Left cardiac atrium (tissue), 4 donors: ENCODE results near the gene LPP. TPM values are rescaled to one million over a fixed set of nuclear protein-coding genes. Genes with fewer than 3 reads are reported as not detected.
A peak's percentile ranks its signal among the peaks of the same experiment; 100 is the strongest.
"Not testable (repeated sequence)": the region's sequence is repeated elsewhere in the genome, so short reads cannot be mapped to it uniquely, and the experiment has no call there.

ENCODE experiments used
- ATAC-seq, 2 donors: fragments of 200-7000 bp; cut with Tn5 transposase; one replicate each; pipeline ENCODE4 v1.9.1; 2020; ENCODE audit warnings: mild to moderate bottlenecking in 2 of 2, moderate library complexity in 2 of 2
- DNase-seq: peaks from one replicate; pipeline ENCODE4 v3.0.0-alpha.2; 2020
- intact Hi-C, 2 donors: fragments of 100-400 bp; cut with DNase I; formaldehyde crosslinking; loops; one replicate each; pipeline versions ENCODE4 v1.14.1 to v1.15.1; 2022 to 2023
- total RNA-seq, 2 donors: library from RNA; stranded (reverse); fragmentation: NEBNext Ultra II Directional; extraction: Animal tissue kit (Norgen Biotek cat#: 25700); gene quantifications; one replicate each; pipeline ENCODE4 v1.2.1, GENCODE V29; 2021
- donor health status: DM: no; HTN: yes; CAD: no.
- donor health status: DM: no; HTN: yes; CAD: no; lungs with severe emphysema.
- donor health status: DM: yes; HTN: yes; CAD: no.
- donor health status: Dilated cardiomyopathy.

The LPP gene
- total RNA-seq, 2 donors from 2014 or later: 152 to 181 TPM

DNA sequence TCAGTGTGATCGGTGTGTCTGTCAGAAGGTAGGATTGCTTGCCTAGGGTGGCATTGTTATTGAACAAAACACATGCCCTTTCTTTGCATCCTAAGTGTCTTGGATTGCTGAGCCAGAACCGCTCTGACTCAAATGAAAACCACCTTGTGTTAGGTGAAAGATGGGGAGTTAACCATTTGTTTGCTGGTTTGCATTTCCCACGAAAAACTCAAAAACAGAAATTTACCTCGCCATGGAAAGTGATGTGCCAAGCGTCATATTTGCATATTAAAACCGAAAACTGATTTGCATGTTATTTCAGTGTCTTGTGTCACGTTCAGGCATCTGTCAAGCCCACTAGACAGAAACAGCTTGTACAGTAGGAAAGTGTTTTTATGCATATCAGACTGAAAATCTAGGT, 543.2 kb downstream of the LPP start:
- ATAC-seq: no peak
- intact Hi-C loops: no loop called here
- DNase-seq: no peak

GRCh38 chr3:188698436-188698835, 544.5 kb downstream of the LPP start:
- ATAC-seq (no peak), DNase-seq (no peak)
- intact Hi-C loops: no loop called here

GRCh38 chr3:188700501-188700900, 546.5 kb downstream of the LPP start:
- no peak for ATAC-seq
- no peak for DNase-seq
- intact Hi-C loops: no loop called here

- ATAC-seq (no peak), DNase-seq (no peak)
- intact Hi-C loops: no loop called here
Measured at GRCh38 chr3:188700918-188701317, 547.0 kb downstream of the LPP start.

DNA sequence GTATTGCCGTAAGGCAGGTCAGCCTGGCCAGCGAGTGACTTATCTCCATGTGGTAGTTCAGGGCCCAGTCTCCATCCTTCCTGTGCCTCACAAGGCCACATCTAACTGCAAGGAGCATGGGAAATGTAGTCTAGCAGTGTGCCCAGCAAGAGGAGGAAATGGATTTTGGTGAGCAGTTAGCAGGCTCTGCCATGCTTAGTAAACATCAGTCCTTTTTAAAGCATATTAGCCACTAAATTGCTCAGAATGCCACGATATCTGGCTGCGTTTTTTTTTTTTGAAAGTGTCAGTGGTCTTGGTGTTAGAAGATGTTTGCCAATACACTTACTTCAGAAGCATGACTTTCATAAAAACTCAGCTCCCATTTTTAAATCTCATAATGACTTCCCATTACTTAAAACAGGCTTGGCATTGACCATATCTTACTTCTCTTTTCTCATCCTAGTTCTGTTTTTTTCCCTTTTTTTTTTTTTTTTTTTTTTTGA, 547.6 kb downstream of the LPP start:
- intact Hi-C loops: no loop called here
- DNase-seq: no peak
- peak; percentile 23 to 58 for ATAC-seq

GRCh38 chr3:188702028-188702427, 548.1 kb downstream of the LPP start:
- intact Hi-C loops, ATAC-seq, DNase-seq: not testable (repeated sequence)

GRCh38 chr3:188706176-188706575, 552.2 kb downstream of the LPP start:
- ATAC-seq (no peak), DNase-seq (no peak)
- intact Hi-C loops: no loop called here

GRCh38 chr3:188706599-188706998, 552.6 kb downstream of the LPP start:
- intact Hi-C loops: no loop called here
- no peak for ATAC-seq
- no peak for DNase-seq

DNA sequence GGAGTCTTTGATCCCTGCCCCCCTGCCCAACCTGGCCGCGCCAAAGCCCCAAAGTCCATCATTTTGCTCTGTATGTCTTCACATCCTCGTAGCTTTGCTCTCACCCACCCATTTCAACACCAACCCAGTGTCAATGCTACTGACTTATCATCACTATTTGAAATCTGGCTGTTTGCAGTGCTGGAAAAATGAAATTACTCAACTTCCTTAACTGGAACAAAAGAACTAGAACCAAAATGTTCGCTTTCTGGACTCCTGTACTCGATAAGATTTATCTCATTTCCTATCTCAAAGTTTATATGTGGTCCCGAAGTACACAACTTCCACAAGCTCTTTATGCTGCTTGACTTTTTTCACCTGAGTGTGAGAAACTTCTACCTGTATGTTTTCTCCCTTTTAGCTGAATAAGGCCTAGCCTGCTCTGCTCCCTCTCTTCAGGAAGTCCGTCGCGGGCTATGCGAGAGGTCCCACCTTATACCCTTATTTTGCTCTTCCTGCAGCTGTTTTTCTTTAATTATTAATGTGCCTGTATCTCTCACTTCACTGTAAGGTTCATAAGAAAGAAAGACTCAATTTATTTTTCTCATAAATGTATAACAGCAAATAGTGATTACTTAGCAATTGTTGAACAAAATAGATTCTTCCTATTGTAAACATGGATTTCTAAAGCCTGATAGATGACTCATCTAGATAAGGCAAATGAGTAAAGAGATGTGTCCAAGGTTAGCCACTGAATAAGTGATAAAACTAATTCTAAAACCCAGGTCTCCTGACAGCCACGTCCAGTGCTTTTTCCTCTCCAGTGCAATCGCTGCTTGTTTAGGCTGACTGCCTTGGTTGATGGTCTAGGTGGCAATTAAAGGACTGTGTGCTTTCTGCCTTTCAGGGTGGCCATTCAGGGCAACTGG, 553.7 kb downstream of the LPP start:
- DNase-seq (no peak), ATAC-seq (no peak)
- intact Hi-C loops: no loop called here

DNA sequence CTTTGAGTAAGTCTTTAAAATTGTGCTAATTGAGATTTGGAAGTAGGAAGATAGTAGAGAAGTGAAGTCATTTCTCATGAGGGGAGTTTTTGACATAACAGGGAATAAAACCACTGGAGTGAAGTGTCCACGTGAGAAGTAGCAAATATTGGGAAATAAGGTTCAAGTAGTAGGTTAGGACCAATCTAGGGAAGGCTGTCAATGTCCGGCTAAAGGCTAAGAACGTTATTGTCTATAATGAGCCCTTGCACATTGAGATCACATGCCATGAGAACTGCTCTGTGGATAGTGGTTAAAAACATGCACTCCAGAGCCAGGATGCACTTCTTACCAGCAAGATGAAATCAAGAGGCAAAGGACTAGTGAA, 557.9 kb downstream of the LPP start:
- ATAC-seq (peak; percentile 33 to 77), DNase-seq (no peak)
- intact Hi-C loops: no loop called here

GRCh38 chr3:188712248-188712924, 558.4 kb downstream of the LPP start:
- intact Hi-C loops: no loop called here
- no peak for DNase-seq
- peak; percentile 76 to 86 for ATAC-seq

GRCh38 chr3:188712991-188713390, 559.0 kb downstream of the LPP start:
- ATAC-seq (peak in 1 of 2 donors; percentile 18), DNase-seq (no peak)
- intact Hi-C loops: no loop called here

DNA sequence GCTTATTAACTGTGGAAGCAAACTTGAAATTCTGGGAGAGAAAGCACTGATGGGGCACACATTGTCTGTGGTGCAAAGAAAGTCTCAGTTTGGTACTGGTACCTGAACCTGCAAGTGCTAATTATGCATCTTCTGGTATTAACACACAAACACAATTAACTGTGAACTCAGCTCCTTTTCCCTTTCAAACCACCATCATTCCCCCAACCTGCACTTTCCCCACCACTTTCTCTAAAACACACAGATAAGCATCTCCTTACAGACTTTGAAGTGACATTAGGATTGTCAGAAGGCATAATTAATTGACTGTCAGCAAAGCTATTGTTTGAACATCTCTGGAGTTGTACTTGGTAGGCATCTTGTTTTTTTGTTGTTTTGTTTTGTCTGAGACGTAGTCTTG, 565.6 kb downstream of the LPP start:
- no peak for DNase-seq
- no peak for ATAC-seq
- intact Hi-C loops: no loop called here

DNA sequence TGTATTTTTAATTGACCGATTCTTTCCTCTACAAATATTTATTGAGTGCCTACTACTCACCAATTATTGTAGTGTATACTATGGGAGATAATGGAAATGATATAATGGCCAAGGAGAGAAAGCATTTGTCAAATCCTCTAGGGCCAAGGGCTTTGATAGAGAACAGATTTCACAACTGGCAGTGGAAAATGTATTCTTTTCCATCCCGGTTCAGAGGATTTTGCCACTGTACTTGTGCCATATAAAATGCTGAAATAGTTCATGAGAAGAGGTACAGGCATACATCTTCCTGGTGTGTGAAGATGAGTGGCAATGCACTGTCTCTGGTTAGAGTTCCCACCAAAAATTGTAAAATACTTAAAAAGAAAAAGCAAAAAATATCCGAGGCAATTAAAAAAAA, 566.3 kb downstream of the LPP start:
- ATAC-seq (no peak), DNase-seq (no peak)
- intact Hi-C loops: no loop called here

DNA sequence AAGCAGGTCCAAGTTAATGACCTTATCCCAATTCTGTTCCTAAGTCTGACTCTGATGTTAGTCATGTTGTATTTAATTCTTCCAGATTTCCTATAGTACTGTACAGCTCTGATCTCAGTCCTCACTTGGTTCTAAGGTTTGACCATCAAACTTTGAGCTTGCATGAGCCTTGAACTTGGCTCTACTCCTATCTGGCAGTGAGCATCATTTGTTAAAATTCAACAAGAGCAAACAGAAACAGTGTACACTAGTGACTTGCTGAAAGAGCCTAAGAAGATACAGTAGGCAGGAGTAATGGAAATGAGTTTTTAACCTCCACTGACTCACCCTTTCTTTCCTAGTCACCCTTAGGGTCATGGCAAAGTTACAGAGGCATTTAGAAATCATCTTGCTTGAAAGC, 566.7 kb downstream of the LPP start:
- ATAC-seq: peak in 1 of 2 donors; percentile 42
- intact Hi-C loops: no loop called here
- no peak for DNase-seq

DNA sequence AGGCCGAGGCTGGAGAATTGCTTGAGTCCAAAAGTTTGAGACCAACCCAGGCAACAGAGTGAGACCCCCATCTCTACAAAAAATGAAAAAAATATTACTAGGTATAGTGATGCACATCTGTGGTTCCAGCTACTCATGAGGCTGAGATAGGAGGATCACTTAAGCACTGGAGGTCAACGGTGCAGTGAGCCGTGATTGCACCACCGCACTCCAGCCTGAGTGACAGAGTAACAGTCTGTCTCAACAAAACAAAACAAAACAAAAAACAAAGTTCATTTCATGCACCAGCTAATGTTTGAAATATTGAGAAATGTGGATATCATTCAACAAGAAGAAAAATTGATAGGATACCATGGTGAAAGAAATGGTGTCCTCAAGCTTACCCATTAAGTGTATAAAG, 567.4 kb downstream of the LPP start:
- no peak for ATAC-seq
- intact Hi-C loops: no loop called here

DNA sequence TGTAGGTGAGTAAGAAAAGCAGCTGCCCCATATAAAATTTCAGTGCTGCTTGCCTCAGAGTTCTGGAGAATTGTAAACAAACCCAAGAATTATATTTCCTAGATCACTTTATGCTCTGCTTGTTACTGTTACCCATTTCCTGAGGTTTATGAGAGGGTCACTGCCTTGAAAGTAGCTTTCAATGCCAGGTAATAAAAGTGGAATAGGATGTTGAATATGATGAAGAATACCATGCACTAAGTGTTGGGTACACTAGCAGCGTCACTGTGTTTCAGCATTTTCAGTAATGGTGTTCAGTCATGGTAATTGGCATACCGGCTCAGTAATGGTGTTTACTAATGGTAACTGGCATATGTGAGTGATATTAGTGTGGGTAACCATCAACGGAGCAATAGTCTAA, 568.0 kb downstream of the LPP start:
- DNase-seq (no peak), ATAC-seq (no peak)
- intact Hi-C loops: no loop called here

More for the DNA sequence above, 567.4 kb downstream of the LPP start:
- no peak for DNase-seq

- ATAC-seq: no peak
- no peak for DNase-seq
- intact Hi-C loops: no loop called here
Measured at GRCh38 chr3:188722963-188723362, 569.0 kb downstream of the LPP start.

DNA sequence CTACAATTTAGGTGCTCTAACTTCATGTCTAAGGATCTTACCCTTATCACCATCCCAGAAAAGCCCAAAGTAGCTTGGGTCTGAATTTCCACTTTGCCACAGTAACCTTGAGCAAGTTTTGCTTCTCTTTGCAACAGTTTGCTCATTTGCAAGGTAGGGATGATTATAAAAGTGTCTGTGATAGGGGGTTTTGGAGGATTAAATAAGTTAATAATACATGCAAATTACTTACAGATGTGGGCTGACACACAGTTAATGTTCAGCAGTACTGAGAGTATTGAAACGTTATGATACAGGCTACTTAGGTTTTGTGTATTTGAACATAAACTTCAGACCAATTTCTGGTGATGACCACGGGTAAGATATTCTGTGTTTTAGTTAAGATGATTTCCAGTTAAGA, 573.1 kb downstream of the LPP start:
- intact Hi-C loops: no loop called here
- no peak for ATAC-seq
- no peak for DNase-seq

DNA sequence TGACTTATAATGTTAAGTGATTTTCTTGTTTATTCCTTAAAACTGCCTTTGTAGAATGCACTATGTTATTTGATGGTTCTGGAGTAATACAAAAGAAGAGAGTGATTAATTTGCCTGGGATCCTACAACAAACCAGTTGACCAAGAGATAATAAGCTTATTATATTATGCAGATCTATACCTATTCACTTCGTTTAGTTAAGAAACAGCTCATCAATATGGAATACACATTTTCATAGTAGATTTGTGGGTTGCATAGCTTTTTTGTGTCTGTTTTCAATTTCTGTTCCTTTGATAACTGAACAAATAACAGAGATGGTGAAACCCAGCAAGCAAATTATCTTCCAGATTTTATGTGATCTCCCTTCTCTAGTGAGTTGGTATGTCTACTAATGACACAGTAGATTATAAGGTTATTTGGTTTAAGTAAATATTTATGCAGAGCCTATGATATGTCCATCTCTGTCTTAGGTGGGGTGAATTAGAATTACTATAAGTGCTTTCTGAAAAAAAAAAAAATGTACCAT, 574.5 kb downstream of the LPP start:
- intact Hi-C loops: no loop called here
- ATAC-seq (no peak), DNase-seq (no peak)
